MCF 10A (cell line): ENCODE results near the gene SPIRE1. TPM values are rescaled to one million over a fixed set of nuclear protein-coding genes. Genes with fewer than 3 reads are reported as not detected.

ENCODE experiments used
- BruUV-seq: library from RNA; stranded (reverse); fragments of 400-500 nt; replicated peaks from 2 replicates; lab custom pipeline; 2021; lab: Mats Ljungman, UMichigan
- CTCF ChIA-PET: fragments of 300-600 bp; sonication (Branson Sonifier 250); formaldehyde crosslinking; extraction: SDS; loops from one replicate; lab custom pipeline; 2021; ENCODE audit warnings: antibody characterized with exemption, inconsistent platforms; lab: Yijun Ruan, JAX
- POLR2A ChIA-PET: fragments of 300-600, 350-650 bp; sonication (Branson Sonifier 250); formaldehyde crosslinking; extraction: SDS; loops from one replicate; lab custom pipeline; 2020; ENCODE audit warnings: antibody characterized with exemption, inconsistent platforms; lab: Yijun Ruan, JAX
- DNase-seq: peaks from one replicate; pipeline ENCODE4 v3.0.0-alpha.2; 2018; ENCODE audit not compliant: unreplicated experiment
- H3K27ac Mint-ChIP-seq: one replicate; pipeline ENCODE4 v1.8.0; 2022; ENCODE audit warnings: mild to moderate bottlenecking, low read depth, mixed read lengths; ENCODE audit not compliant: unreplicated experiment
- H3K27me3 Mint-ChIP-seq: one replicate; pipeline ENCODE4 v1.8.0; 2022; ENCODE audit warnings: mixed read lengths; ENCODE audit not compliant: insufficient read depth, unreplicated experiment
- H3K36me3 Mint-ChIP-seq: one replicate; pipeline ENCODE4 v1.8.0; 2022; ENCODE audit warnings: mild to moderate bottlenecking, moderate library complexity, mixed read lengths; ENCODE audit not compliant: insufficient read depth, unreplicated experiment
- H3K4me1 Mint-ChIP-seq: one replicate; pipeline ENCODE4 v1.8.0; 2022; ENCODE audit warnings: mixed read lengths; ENCODE audit not compliant: insufficient read depth, unreplicated experiment
- H3K4me3 Mint-ChIP-seq: one replicate; pipeline ENCODE4 v1.8.0; 2022; ENCODE audit warnings: mild to moderate bottlenecking, moderate library complexity, mixed read lengths; ENCODE audit not compliant: unreplicated experiment
- H3K9me3 Mint-ChIP-seq: one replicate; pipeline ENCODE4 v1.8.0; 2022; ENCODE audit warnings: mixed read lengths; ENCODE audit not compliant: unreplicated experiment
- intact Hi-C: fragments of 100-400 bp; cut with micrococcal nuclease; formaldehyde crosslinking; loops from 2 replicates; pipeline ENCODE4 v1.14.1; 2022
- total RNA-seq: library from RNA; stranded (reverse); gene quantifications from 2 replicates; pipeline ENCODE4 v1.2.3, GENCODE V29; 2022
- TF ChIP-seq, protein P1 (sequence below): fragments of 200-600 bp; IDR thresholded peaks from one replicate; pipeline ENCODE4 v1.8.0; 2022; ENCODE audit warnings: antibody characterized with exemption, mild to moderate bottlenecking; ENCODE audit not compliant: unreplicated experiment

Gene SPIRE1
- total RNA-seq, 1 experiment from 2014 or later, result 78.2 TPM

DNA sequence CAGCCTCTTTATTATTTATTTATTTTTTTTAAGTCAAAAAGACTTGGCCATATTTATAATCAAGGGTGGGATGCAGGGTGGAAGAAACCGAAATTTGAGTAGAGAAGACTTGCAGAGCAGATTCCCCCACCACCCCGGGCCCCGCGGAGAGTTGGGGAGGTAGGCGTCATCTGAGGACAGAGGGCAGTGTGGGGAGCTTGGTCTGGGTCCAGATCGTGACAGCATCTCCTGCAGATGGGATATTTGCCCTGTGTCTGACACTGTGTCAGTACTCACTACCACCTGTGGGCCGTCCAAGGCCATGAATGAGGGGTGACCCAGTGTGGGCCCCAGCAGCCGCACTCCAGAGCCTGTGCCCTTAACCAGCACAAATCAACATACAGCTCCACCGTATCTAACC lies 260.7 kb downstream of the SPIRE1 start:
- no peak for DNase-seq
- H3K4me3 Mint-ChIP-seq, result no peak overlapping the region
- H3K27me3 Mint-ChIP-seq, result no peaks in the 10 kb centered on the region
- ChIA-PET POLR2A (no interaction called here), CTCF (interaction anchor here (1.0 kb wide), 1 partner anchor 263 kb away, joined by 3 read pairs; no protein-coding TSS in a partner anchor)
- intact Hi-C loops, result loop anchor here (10.0 kb wide), 1 partner anchor 328 kb away; no protein-coding TSS in a partner anchor
- H3K9me3 Mint-ChIP-seq, result no peaks in the 10 kb centered on the region
- H3K4me1 Mint-ChIP-seq, result peaks cover 2% of the 10 kb centered on the region
- H3K36me3 Mint-ChIP-seq, result no peaks in the 10 kb centered on the region
- BruUV-seq, result no TSS peak
- TF ChIP-seq, protein P1, sequence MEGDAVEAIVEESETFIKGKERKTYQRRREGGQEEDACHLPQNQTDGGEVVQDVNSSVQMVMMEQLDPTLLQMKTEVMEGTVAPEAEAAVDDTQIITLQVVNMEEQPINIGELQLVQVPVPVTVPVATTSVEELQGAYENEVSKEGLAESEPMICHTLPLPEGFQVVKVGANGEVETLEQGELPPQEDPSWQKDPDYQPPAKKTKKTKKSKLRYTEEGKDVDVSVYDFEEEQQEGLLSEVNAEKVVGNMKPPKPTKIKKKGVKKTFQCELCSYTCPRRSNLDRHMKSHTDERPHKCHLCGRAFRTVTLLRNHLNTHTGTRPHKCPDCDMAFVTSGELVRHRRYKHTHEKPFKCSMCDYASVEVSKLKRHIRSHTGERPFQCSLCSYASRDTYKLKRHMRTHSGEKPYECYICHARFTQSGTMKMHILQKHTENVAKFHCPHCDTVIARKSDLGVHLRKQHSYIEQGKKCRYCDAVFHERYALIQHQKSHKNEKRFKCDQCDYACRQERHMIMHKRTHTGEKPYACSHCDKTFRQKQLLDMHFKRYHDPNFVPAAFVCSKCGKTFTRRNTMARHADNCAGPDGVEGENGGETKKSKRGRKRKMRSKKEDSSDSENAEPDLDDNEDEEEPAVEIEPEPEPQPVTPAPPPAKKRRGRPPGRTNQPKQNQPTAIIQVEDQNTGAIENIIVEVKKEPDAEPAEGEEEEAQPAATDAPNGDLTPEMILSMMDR, result no peak
- H3K27ac Mint-ChIP-seq, result no peak overlapping the region

Other genes with a start within 250 kb of the SPIRE1 start
- gene CEP76, start 44.6 kb upstream of the SPIRE1 start, total RNA-seq, result 4.9 and 6.4 TPM in 2 replicates
- 88.6 and 100 TPM in 2 replicates for gene PSMG2, start 44.9 kb upstream of the SPIRE1 start, total RNA-seq
- gene PTPN2, start 226.1 kb upstream of the SPIRE1 start, total RNA-seq, result 60.0 and 75.2 TPM in 2 replicates